ENCODE results near the gene UBP1.

GRCh38 chr3:33377489-33377888 is 62.7 kb downstream of the UBP1 start:
- TF ChIP-seq CTCF (IDR thresholded peaks at IDR 0.05; ENCODE audit: poor library complexity), result no peak
- no peak for TF ChIP-seq EZH2 (IDR thresholded peaks at IDR 0.05; ENCODE audit: borderline replicate concordance)

Measured in hepatocyte (in vitro differentiated cells).